Thyroid gland (tissue), 4 donors: ENCODE measurements around the gene GNA15.
"Not testable (repeated sequence)": the region's sequence is repeated elsewhere in the genome, so short reads cannot be mapped to it uniquely, and the experiment has no call there.

Experiments used
- CTCF ChIP-seq, 6 experiments: fragments of 200-600 bp in 3 of 6; fragments of 450-650 bp in 3 of 6; sonication (generic) in 3 of 6; IDR thresholded peaks; one replicate each; pipeline ENCODE4 v1.5.1; 2016 to 2019; ENCODE audit warnings: antibody characterized with exemption in 6 of 6, mild to moderate bottlenecking in 2 of 6, inconsistent platforms in 1 of 6, moderate library complexity in 1 of 6
- POLR2A ChIP-seq, 2 donors: fragments of 450-650 bp; IDR thresholded peaks; one replicate each; pipeline ENCODE4 v1.6.1; 2017; ENCODE audit warnings: antibody characterized with exemption in 2 of 2, mild to moderate bottlenecking in 2 of 2, moderate library complexity in 1 of 2

- not testable (repeated sequence) for TF ChIP-seq POLR2A, CTCF (IDR thresholded peaks at IDR 0.05)
Observed at GRCh38 chr19:3191806-3192104, 55.9 kb downstream of the GNA15 start.
